Measurements from ENCODE around the gene PIK3C2B. TPM values are rescaled to one million over a fixed set of nuclear protein-coding genes. Genes with fewer than 3 reads are reported as not detected.
A peak's percentile ranks its signal among the peaks of the same experiment; 100 is the strongest.

PIK3C2B gene
- total RNA-seq, 1 experiment from 2014 or later, result 24.7 TPM

DNA sequence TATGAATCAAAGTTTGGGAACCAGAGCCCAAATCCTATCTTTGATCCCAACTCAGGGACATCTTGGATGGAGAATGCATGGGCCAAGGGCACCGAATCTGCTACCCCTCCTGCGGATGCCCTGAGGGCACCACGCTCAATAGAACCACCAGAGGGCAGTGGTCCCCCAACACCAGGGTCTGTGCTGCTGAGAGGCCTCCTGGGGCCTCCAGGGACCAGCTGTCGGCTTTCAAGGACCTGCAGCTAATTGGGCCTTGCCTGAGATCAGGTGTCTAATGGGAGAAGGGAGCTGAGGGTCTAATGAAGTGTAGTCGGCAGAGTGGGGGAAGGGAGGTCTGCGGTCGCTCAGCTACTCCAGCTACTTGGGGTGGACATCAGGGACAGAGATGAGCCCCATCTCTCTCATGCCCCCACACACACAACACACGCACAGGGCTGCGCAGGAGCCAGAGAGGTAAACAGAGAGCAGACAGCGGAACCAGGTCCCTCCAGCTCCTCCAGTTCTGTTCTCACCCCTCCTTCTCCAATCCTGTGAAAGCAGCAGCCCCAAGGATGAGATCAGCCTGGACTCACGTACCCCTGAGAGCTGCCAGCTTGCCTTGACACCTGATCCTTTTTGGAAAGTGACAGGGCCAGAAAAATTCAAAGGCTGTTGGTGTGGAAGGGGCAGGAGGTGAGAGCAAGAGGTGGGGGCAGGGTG lies 48.0 kb downstream of the PIK3C2B start:
- CTCF ChIA-PET, result interaction anchor here (0.6 to 4.3 kb wide), 11 partner anchors 15 to 361 kb away, joined by 3 to 52 read pairs (median 6); partner anchors contain the start of gene PIK3C2B
- Mint-ChIP-seq H3K4me1 (ENCODE audit: low read depth, unreplicated experiment) (peaks cover 13% of the 10 kb centered on the region), H3K4me3 (ENCODE audit: unreplicated experiment) (no peak overlapping the region), H3K27me3 (ENCODE audit: insufficient read depth, unreplicated experiment) (no peaks in the 10 kb centered on the region), H3K9me3 (ENCODE audit: unreplicated experiment) (no peaks in the 10 kb centered on the region), H3K36me3 (ENCODE audit: insufficient read depth, unreplicated experiment) (peaks cover 55% of the 10 kb centered on the region), H3K27ac (ENCODE audit: unreplicated experiment) (peak overlapping the region; percentile 52)
- BruUV-seq (replicated peaks), result no TSS peak
- TF ChIP-seq CTCF (IDR thresholded peaks at IDR 0.05; ENCODE audit: insufficient read depth in 1 of 2, low read depth in 1 of 2, low read length in 1 of 2, severe bottlenecking in 1 of 2, unreplicated experiment in 1 of 2), result peak; percentile 74 to 90
- H3K36me3 ChIP-seq (ENCODE audit: control insufficient read depth, insufficient read depth, low read length), result peaks cover 4% of the 10 kb centered on the region
- peak; percentile 75 to 81 for DNase-seq
- no peaks in the 10 kb centered on the region for H3K27me3 ChIP-seq (replicated peaks; ENCODE audit: control insufficient read depth, insufficient read depth, low read length)
- intact Hi-C loops (cut with micrococcal nuclease; ENCODE audit: unreplicated experiment), result loop anchor here (1.0 to 2.0 kb wide), 2 partner anchors 48 to 57 kb away; partner anchors contain the start of gene PIK3C2B
- POLR2A ChIA-PET, result interaction anchor here (1.7 kb wide), 1 partner anchor 47 kb away, joined by 8 read pairs; the partner anchor contains the start of gene PIK3C2B
- peaks cover 27% of the 10 kb centered on the region for H3K4me1 ChIP-seq
- H3K9me3 ChIP-seq, result no peaks in the 10 kb centered on the region
- no peak overlapping the region for H3K4me3 ChIP-seq (ENCODE audit: low read depth, low read length)

DNA sequence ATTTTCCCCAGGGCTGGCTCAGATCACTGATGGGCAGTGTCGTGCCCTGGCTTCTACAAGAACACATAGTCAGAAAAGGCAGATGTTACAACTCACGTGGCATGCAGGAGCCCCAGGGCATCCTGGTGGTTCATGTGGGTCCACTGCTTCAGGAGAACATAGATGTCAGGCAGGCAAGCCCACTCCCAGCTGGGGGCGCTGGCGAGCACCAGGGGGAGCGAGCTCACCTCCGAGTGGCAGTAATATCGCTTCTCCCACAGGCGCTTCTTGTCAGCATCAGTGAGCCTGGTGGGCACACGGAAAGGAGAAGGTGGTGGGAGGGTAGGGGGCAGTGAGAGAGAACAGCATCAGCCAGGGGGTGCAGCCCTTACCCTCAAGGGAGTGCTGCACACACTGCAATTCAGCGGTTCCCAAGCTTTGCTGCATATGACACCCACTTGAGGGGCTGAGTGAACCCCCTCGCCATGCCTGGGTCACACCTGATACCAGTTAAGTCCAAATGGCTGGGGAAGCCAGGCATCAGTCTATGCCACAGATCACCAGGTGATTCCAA lies 48.7 kb downstream of the PIK3C2B start:
- peaks cover 4% of the 10 kb centered on the region for H3K36me3 ChIP-seq (ENCODE audit: control insufficient read depth, insufficient read depth, low read length)
- H3K27me3 ChIP-seq (replicated peaks; ENCODE audit: control insufficient read depth, insufficient read depth, low read length), result no peaks in the 10 kb centered on the region
- intact Hi-C loops (cut with micrococcal nuclease; ENCODE audit: unreplicated experiment), result loop anchor here (1.0 to 2.0 kb wide), 2 partner anchors 49 to 57 kb away; partner anchors contain the start of gene PIK3C2B
- H3K27me3 Mint-ChIP-seq (ENCODE audit: insufficient read depth, unreplicated experiment), result no peaks in the 10 kb centered on the region
- peak overlapping the region; percentile 52 for H3K27ac Mint-ChIP-seq (ENCODE audit: unreplicated experiment)
- DNase-seq, result peak; percentile 55 to 69
- ChIA-PET CTCF (interaction anchor here (0.6 to 4.3 kb wide), 12 partner anchors 9 to 361 kb away, joined by 3 to 52 read pairs (median 4); partner anchors contain the start of gene PIK3C2B), POLR2A (interaction anchor here (1.7 kb wide), 1 partner anchor 48 kb away, joined by 8 read pairs; the partner anchor contains the start of gene PIK3C2B)
- H3K4me1 Mint-ChIP-seq (ENCODE audit: low read depth, unreplicated experiment), result peaks cover 13% of the 10 kb centered on the region
- H3K36me3 Mint-ChIP-seq (ENCODE audit: insufficient read depth, unreplicated experiment), result peaks cover 60% of the 10 kb centered on the region
- H3K9me3 ChIP-seq, result no peaks in the 10 kb centered on the region
- no peaks in the 10 kb centered on the region for H3K9me3 Mint-ChIP-seq (ENCODE audit: unreplicated experiment)
- BruUV-seq (replicated peaks), result no TSS peak
- no peak overlapping the region for H3K4me3 Mint-ChIP-seq (ENCODE audit: unreplicated experiment)
- peaks cover 20% of the 10 kb centered on the region for H3K4me1 ChIP-seq
- H3K4me3 ChIP-seq (ENCODE audit: low read depth, low read length), result no peak overlapping the region
- TF ChIP-seq CTCF (IDR thresholded peaks at IDR 0.05; ENCODE audit: insufficient read depth in 1 of 2, low read depth in 1 of 2, low read length in 1 of 2, severe bottlenecking in 1 of 2, unreplicated experiment in 1 of 2), result peak in 1 of 2 experiments; percentile 56

Other genes with a start within 250 kb of the PIK3C2B start
- gene PLEKHA6, start 134.9 kb downstream of the PIK3C2B start, total RNA-seq (2022), result 18.8 and 21.8 TPM in 2 replicates
- 46.3 and 48.4 TPM in 2 replicates for gene PPP1R15B, start 83.0 kb downstream of the PIK3C2B start, total RNA-seq (2022)
- gene MDM4, start 21.6 kb upstream of the PIK3C2B start, total RNA-seq (2022), result 56.5 and 58.9 TPM in 2 replicates
- gene LRRN2, start 190.9 kb upstream of the PIK3C2B start, total RNA-seq (2022), result not detected in 2 replicates